Measurements from ENCODE around the gene TMEM234. TPM values are rescaled to one million over a fixed set of nuclear protein-coding genes. Genes with fewer than 3 reads are reported as not detected.
A peak's percentile ranks its signal among the peaks of the same experiment; 100 is the strongest.

Gene TMEM234
- total and polyA plus RNA-seq, 7 donors = 4.4 to 23.1 (median 7.2) TPM

GRCh38 chr1:32181563-32181962 is 40.6 kb downstream of the TMEM234 start:
- DNase-seq = no peak
- H3K4me3 ChIP-seq = peak overlapping the region in 3 of 4 donors; percentile 9 to 75 (median 55)
- 86 to 88% methylated on average over 5 of the region's 5 CpGs for WGBS, 2 donors
- H3K36me3 ChIP-seq = peaks cover 0 to 53% (median 25%) of the 10 kb centered on the region in 4 donors
- peak overlapping the region in 3 of 4 donors; percentile 90 to 95 (median 92) for H3K27ac ChIP-seq
- H3K4me1 ChIP-seq = peaks cover 0 to 72% (median 57%) of the 10 kb centered on the region in 4 donors
- H3K27me3 ChIP-seq = no peaks in the 10 kb centered on the region
- intact Hi-C loops (cut with DNase I) = loop anchor here (2.0 kb wide), 1 partner anchor 169 kb away; the partner anchor contains the start of gene KHDRBS1
- no peak for TF ChIP-seq EP300 (IDR thresholded peaks at IDR 0.05)
- no peak for TF ChIP-seq POLR2AphosphoS5 (IDR thresholded peaks at IDR 0.05)
- no peak for TF ChIP-seq CTCF (IDR thresholded peaks at IDR 0.05)
- no peaks in the 10 kb centered on the region for H3K9me3 ChIP-seq

GRCh38 chr1:32181065-32181464 is 41.1 kb downstream of the TMEM234 start:
- H3K4me1 ChIP-seq = peaks cover 0 to 67% (median 56%) of the 10 kb centered on the region in 4 donors
- TF ChIP-seq EP300 (IDR thresholded peaks at IDR 0.05) (no peak), CTCF (IDR thresholded peaks at IDR 0.05) (no peak), POLR2AphosphoS5 (IDR thresholded peaks at IDR 0.05) (no peak), POLR2A (IDR thresholded peaks at IDR 0.05) (no peak)
- H3K9me3 ChIP-seq = no peaks in the 10 kb centered on the region
- peak overlapping the region; percentile 44 to 75 (median 59) for H3K4me3 ChIP-seq
- peaks cover 0 to 48% (median 22%) of the 10 kb centered on the region in 4 donors for H3K36me3 ChIP-seq
- H3K27me3 ChIP-seq = no peaks in the 10 kb centered on the region
- peak overlapping the region; percentile 90 to 95 (median 92) for H3K27ac ChIP-seq
- intact Hi-C loops (cut with DNase I) = loop anchor here (2.0 kb wide), 1 partner anchor 168 kb away; the partner anchor contains the start of gene KHDRBS1
- WGBS, 2 donors = 82 to 87% methylated on average over 9 of the region's 9 CpGs
- no peak for DNase-seq

- Histone ChIP-seq H3K27ac (peak overlapping the region; percentile 90 to 95 (median 92)), H3K4me1 (peaks cover 0 to 61% (median 54%) of the 10 kb centered on the region in 4 donors), H3K27me3 (no peaks in the 10 kb centered on the region), H3K9me3 (no peaks in the 10 kb centered on the region), H3K36me3 (peaks cover 0 to 42% (median 21%) of the 10 kb centered on the region in 4 donors), H3K4me3 (peak overlapping the region; percentile 44 to 75 (median 59))
- 6 to 7% methylated on average over 36 of the region's 36 CpGs for WGBS, 2 donors
- intact Hi-C loops (cut with DNase I) = loop anchor here (1.0 to 2.0 kb wide), 2 partner anchors 42 to 168 kb away; partner anchors contain the start of genes EIF3I, KHDRBS1 and TMEM234
- TF ChIP-seq CTCF (IDR thresholded peaks at IDR 0.05) (no peak), POLR2A (IDR thresholded peaks at IDR 0.05) (no peak), POLR2AphosphoS5 (IDR thresholded peaks at IDR 0.05) (no peak), EP300 (IDR thresholded peaks at IDR 0.05) (no peak)
- peak; percentile 84 for DNase-seq
These were observed 41.7 kb downstream of the TMEM234 start for GRCh38 chr1:32180186-32181060.

- no peaks in the 10 kb centered on the region for H3K9me3 ChIP-seq
- TF ChIP-seq POLR2AphosphoS5 (IDR thresholded peaks at IDR 0.05) (peak; percentile 72 to 91 (median 86)), POLR2A (IDR thresholded peaks at IDR 0.05) (peak; percentile 72 to 78), EP300 (IDR thresholded peaks at IDR 0.05) (no peak)
- peak within 1 kb of the TSS; percentile 90 to 95 (median 92) for H3K27ac ChIP-seq
- H3K36me3 ChIP-seq = peaks cover 0 to 34% (median 16%) of the 10 kb centered on the region in 4 donors
- peak; percentile 98 for DNase-seq
- peaks cover 0 to 53% (median 49%) of the 10 kb centered on the region in 4 donors for H3K4me1 ChIP-seq
- WGBS, 2 donors = 0% methylated on average over 79 of the region's 79 CpGs
- intact Hi-C loops (cut with DNase I) = loop anchor here (1.0 to 5.0 kb wide), 4 partner anchors 43 to 167 kb away; partner anchors contain the start of genes EIF3I, HDAC1, KHDRBS1 and KPNA6
- H3K27me3 ChIP-seq = no peaks in the 10 kb centered on the region
- peak within 1 kb of the TSS; percentile 44 to 75 (median 59) for H3K4me3 ChIP-seq
These were observed 42.5 kb downstream of the TMEM234 start, which contains the start of gene TXLNA for GRCh38 chr1:32179443-32180185. TSS of gene TXLNA (plus strand) at chr1:32179675. CDS start at chr1:32180346, 671 bp downstream.
